Liver (tissue), 9 donors: ENCODE data around the gene KRT33B. TPM values are rescaled to one million over a fixed set of nuclear protein-coding genes. Genes with fewer than 3 reads are reported as not detected.
A peak's percentile ranks its signal among the peaks of the same experiment; 100 is the strongest.

ENCODE experiments used
- DNase-seq: peaks from one replicate; pipeline ENCODE4 v3.0.0-alpha.2; 2017; ENCODE audit warnings: low spot score
- H3K27ac ChIP-seq, 2 donors: one replicate each; pipeline ENCODE4 v1.7.0; 2013; ENCODE audit warnings: inconsistent platforms in 2 of 2, low read length in 2 of 2, control low read depth in 1 of 2, low read depth in 1 of 2, mild to moderate bottlenecking in 1 of 2
- H3K27me3 ChIP-seq, 4 donors: one replicate each; pipeline versions ENCODE4 v1.6.1 to v1.7.0; 2013; ENCODE audit warnings: low read length in 3 of 4, inconsistent platforms in 1 of 4, mild to moderate bottlenecking in 1 of 4, moderate library complexity in 1 of 4; ENCODE audit not compliant: control insufficient read depth in 4 of 4, insufficient read depth in 4 of 4
- H3K36me3 ChIP-seq, 4 donors: one replicate each; pipeline versions ENCODE4 v1.6.1 to v1.7.0; 2013; ENCODE audit warnings: low read length in 3 of 4, mild to moderate bottlenecking in 3 of 4, low read depth in 1 of 4, moderate library complexity in 1 of 4; ENCODE audit not compliant: control insufficient read depth in 4 of 4, insufficient read depth in 3 of 4
- H3K4me1 ChIP-seq, 4 donors: one replicate each; pipeline versions ENCODE4 v1.6.1 to v1.7.0; 2013; ENCODE audit warnings: low read length in 3 of 4, mild to moderate bottlenecking in 3 of 4, moderate library complexity in 1 of 4; ENCODE audit not compliant: control insufficient read depth in 4 of 4, insufficient read depth in 4 of 4
- H3K4me3 ChIP-seq, 3 donors: one replicate each; pipeline versions ENCODE4 v1.6.1 to v1.7.0; 2013; ENCODE audit warnings: low read length in 3 of 3, control low read depth in 1 of 3, low read depth in 1 of 3, mild to moderate bottlenecking in 1 of 3
- H3K9ac ChIP-seq, 2 donors: one replicate each; pipeline ENCODE4 v1.7.0; 2013; ENCODE audit warnings: low read length in 2 of 2, mild to moderate bottlenecking in 2 of 2, moderate library complexity in 2 of 2, control low read depth in 1 of 2, low read depth in 1 of 2
- H3K9me3 ChIP-seq, 4 donors: one replicate each; pipeline versions ENCODE4 v1.6.1 to v1.7.0; 2013; ENCODE audit warnings: low read length in 3 of 4; ENCODE audit not compliant: control insufficient read depth in 4 of 4
- FOXA1 ChIP-seq: IDR thresholded peaks from 2 replicates; pipeline ENCODE4 v1.6.1; 2016; ENCODE audit warnings: antibody characterized with exemption
- FOXA2 ChIP-seq: IDR thresholded peaks from 2 replicates; pipeline ENCODE4 v1.6.1; 2016; ENCODE audit warnings: antibody characterized with exemption
- GABPA ChIP-seq, 2 donors: IDR thresholded peaks in 1 of 2; conservative IDR thresholded peaks in 1 of 2; 2 replicates each; pipeline ENCODE4 v1.6.1; 2016; ENCODE audit warnings: antibody characterized with exemption in 2 of 2, mild to moderate bottlenecking in 1 of 2, moderate library complexity in 1 of 2
- HNF4A ChIP-seq, 2 donors: conservative IDR thresholded peaks; 2 replicates each; pipeline ENCODE4 v1.6.1; 2016; ENCODE audit warnings: antibody characterized with exemption in 2 of 2, mild to moderate bottlenecking in 2 of 2
- HNF4G ChIP-seq: IDR thresholded peaks from 2 replicates; pipeline ENCODE4 v1.6.1; 2016; ENCODE audit warnings: antibody characterized with exemption
- JUND ChIP-seq, 2 donors: IDR thresholded peaks; 2 replicates each; pipeline ENCODE4 v1.6.1; 2016; ENCODE audit warnings: antibody characterized with exemption in 2 of 2
- NR2F2 ChIP-seq: IDR thresholded peaks from 2 replicates; pipeline ENCODE4 v1.6.1; 2016; ENCODE audit warnings: antibody characterized with exemption
- RAD21 ChIP-seq, 2 donors: IDR thresholded peaks; 2 replicates each; pipeline ENCODE4 v1.6.1; 2016; ENCODE audit warnings: antibody characterized with exemption in 2 of 2, mild to moderate bottlenecking in 2 of 2
- RXRA ChIP-seq, 2 donors: IDR thresholded peaks; 2 replicates each; pipeline ENCODE4 v1.6.1; 2017 to 2018; ENCODE audit warnings: antibody characterized with exemption in 2 of 2, mild to moderate bottlenecking in 1 of 2
- SP1 ChIP-seq: IDR thresholded peaks from 2 replicates; pipeline ENCODE4 v1.6.1; 2018; ENCODE audit warnings: antibody characterized with exemption, mild to moderate bottlenecking
- TAF1 ChIP-seq: conservative IDR thresholded peaks from 2 replicates; pipeline ENCODE4 v1.6.1; 2016; ENCODE audit warnings: antibody characterized with exemption, mild to moderate bottlenecking
- YY1 ChIP-seq: IDR thresholded peaks from 2 replicates; pipeline ENCODE4 v1.6.1; 2016; ENCODE audit warnings: antibody characterized with exemption, mild to moderate bottlenecking
- WGBS: extraction: QIAGEN DNeasy Blood & Tissue Kit; methylation state at CpG from one replicate; pipeline ENCODE4 v1.1.7; 2013; 5-methylcytosine and 5-hydroxymethylcytosine counted together
- polyA plus RNA-seq, 2 donors: library from polyadenylated mRNA; stranded (reverse) in 1 of 2; unstranded in 1 of 2; fragments of 200-250 nt in 1 of 2; fragments of >200 nt in 1 of 2; fragmentation: Nextera tagmentation in 1 of 2; extraction: Ambion mirVana in 1 of 2; gene quantifications; one replicate each; pipeline versions ENCODE4 v1.2.1 to v1.2.3, GENCODE V29; 2013 to 2015
- total RNA-seq, 2 donors: library from RNA; depleted of rRNA; stranded (reverse); fragments of >200 nt; gene quantifications; one replicate each; pipeline ENCODE4 v1.2.3, GENCODE V29; 2014
- TF ChIP-seq, protein P1 (sequence below): fragments of 150-350 bp; IDR thresholded peaks from 2 replicates; pipeline ENCODE4 v1.5.1; 2017; ENCODE audit warnings: improper control_type of control experiment, low read depth, low read length; ENCODE audit not compliant: missing input control
- TF ChIP-seq, protein P2 (sequence below): IDR thresholded peaks from 2 replicates; pipeline ENCODE4 v1.6.1; 2016; ENCODE audit warnings: antibody characterized with exemption
- TF ChIP-seq, protein P3 (sequence below): IDR thresholded peaks from 2 replicates; pipeline ENCODE4 v1.6.1; 2016; ENCODE audit warnings: antibody characterized with exemption
- TF ChIP-seq, protein P4 (sequence below): IDR thresholded peaks from 2 replicates; pipeline ENCODE4 v1.6.1; 2016; ENCODE audit warnings: antibody characterized with exemption
- donor health status: healthy.
- donor health status: healthy.
- donor health status: healthy.
- donor health status: healthy.
- donor health status: healthy.

The KRT33B gene
- total and polyA plus RNA-seq, 4 donors = not detected

DNA sequence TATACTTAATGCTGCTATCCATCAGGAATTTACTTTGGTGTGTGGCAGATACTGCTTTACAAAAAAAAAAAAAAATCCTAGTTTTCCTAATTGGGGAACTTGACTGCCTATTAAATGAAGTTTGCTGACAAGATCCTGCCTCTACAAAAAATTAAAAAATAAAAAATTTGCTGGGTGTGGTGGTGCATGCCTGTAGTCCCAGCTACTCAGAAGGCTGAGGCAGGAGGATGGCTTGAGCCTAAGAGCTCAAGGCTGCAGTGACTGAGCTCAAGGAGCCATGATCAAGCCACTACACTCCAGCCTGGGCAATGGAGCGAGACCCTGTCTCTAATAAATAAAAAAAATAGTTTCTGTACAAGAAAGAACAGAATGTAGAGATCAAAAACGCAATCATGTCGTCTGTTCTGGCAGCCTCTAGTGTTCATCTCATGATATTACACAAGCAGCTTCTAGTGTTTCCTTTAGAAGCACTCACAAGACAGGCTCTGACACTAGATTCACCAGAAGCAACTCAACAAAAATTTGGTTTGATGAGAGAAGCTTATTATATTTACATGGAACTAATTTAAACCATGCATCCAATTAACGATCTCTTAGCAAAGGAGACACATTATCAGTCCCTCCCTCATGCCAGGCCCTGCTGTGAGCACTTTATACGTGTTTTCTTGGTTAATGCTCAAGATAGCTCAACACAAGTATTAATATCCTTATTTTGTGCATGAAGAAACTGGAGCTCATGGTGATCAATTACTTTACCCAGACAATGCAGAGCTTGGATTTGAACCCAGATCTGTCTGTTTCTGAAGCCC, 47.3 kb downstream of the KRT33B start:
- Histone ChIP-seq H3K36me3 (no peaks in the 10 kb centered on the region), H3K27ac (no peak overlapping the region), H3K4me3 (no peak overlapping the region), H3K9ac (no peak overlapping the region), H3K4me1 (no peaks in the 10 kb centered on the region), H3K9me3 (peaks cover 0 to 5% (median under 1%) of the 10 kb centered on the region in 4 donors), H3K27me3 (no peaks in the 10 kb centered on the region)
- TF ChIP-seq FOXA1 (no peak), YY1 (no peak), HNF4G (no peak), FOXA2 (no peak), RAD21 (IDR thresholded peaks at IDR 0.05) (peak; percentile 70 to 74), SP1 (no peak), JUND (IDR thresholded peaks at IDR 0.05) (no peak), RXRA (IDR thresholded peaks at IDR 0.05) (no peak), TAF1 (no peak), HNF4A (conservative IDR thresholded peaks at IDR 0.05) (no peak), NR2F2 (no peak), GABPA (IDR thresholded peaks at IDR 0.05 in 1 of 2, conservative IDR thresholded peaks at IDR 0.05 in 1 of 2) (no peak)
- TF ChIP-seq, protein P1, sequence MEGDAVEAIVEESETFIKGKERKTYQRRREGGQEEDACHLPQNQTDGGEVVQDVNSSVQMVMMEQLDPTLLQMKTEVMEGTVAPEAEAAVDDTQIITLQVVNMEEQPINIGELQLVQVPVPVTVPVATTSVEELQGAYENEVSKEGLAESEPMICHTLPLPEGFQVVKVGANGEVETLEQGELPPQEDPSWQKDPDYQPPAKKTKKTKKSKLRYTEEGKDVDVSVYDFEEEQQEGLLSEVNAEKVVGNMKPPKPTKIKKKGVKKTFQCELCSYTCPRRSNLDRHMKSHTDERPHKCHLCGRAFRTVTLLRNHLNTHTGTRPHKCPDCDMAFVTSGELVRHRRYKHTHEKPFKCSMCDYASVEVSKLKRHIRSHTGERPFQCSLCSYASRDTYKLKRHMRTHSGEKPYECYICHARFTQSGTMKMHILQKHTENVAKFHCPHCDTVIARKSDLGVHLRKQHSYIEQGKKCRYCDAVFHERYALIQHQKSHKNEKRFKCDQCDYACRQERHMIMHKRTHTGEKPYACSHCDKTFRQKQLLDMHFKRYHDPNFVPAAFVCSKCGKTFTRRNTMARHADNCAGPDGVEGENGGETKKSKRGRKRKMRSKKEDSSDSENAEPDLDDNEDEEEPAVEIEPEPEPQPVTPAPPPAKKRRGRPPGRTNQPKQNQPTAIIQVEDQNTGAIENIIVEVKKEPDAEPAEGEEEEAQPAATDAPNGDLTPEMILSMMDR = peak; percentile 71
- TF ChIP-seq, protein P2, sequence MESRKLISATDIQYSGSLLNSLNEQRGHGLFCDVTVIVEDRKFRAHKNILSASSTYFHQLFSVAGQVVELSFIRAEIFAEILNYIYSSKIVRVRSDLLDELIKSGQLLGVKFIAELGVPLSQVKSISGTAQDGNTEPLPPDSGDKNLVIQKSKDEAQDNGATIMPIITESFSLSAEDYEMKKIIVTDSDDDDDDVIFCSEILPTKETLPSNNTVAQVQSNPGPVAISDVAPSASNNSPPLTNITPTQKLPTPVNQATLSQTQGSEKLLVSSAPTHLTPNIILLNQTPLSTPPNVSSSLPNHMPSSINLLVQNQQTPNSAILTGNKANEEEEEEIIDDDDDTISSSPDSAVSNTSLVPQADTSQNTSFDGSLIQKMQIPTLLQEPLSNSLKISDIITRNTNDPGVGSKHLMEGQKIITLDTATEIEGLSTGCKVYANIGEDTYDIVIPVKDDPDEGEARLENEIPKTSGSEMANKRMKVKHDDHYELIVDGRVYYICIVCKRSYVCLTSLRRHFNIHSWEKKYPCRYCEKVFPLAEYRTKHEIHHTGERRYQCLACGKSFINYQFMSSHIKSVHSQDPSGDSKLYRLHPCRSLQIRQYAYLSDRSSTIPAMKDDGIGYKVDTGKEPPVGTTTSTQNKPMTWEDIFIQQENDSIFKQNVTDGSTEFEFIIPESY = no peak
- TF ChIP-seq, protein P3, sequence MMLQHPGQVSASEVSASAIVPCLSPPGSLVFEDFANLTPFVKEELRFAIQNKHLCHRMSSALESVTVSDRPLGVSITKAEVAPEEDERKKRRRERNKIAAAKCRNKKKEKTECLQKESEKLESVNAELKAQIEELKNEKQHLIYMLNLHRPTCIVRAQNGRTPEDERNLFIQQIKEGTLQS = no peak
- TF ChIP-seq, protein P4, sequence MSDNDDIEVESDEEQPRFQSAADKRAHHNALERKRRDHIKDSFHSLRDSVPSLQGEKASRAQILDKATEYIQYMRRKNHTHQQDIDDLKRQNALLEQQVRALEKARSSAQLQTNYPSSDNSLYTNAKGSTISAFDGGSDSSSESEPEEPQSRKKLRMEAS = no peak
- WGBS = 32% methylated on average over 5 of the region's 5 CpGs
- no peak for DNase-seq

DNA sequence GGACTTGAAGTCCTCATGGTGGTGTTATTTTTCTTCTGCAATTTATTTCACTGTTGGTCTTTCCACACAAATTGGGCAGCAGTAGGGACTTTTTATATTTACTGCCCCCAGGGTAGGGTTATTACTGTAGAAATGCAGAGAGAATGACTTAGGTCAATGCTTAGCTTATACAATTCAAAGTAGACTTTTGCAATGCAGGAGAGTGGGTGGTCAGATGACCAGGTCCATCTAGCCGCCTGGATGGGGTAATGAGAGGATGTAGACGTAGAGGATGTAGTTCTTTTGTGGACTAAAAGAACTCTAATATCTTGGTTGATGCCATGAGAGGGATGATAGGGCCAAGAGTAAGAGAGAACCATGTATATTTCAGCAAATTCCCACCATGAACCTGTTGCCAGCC, 51.4 kb downstream of the KRT33B start:
- TF ChIP-seq HNF4G = no peak
- no peak for TF ChIP-seq JUND (IDR thresholded peaks at IDR 0.05)
- TF ChIP-seq, protein P1 = no peak
- TF ChIP-seq HNF4A (conservative IDR thresholded peaks at IDR 0.05) = no peak
- no peak for TF ChIP-seq RAD21 (IDR thresholded peaks at IDR 0.05)
- TF ChIP-seq, protein P2 = no peak
- no peak for TF ChIP-seq FOXA1
- TF ChIP-seq, protein P3 = no peak

More for the DNA sequence above, 51.4 kb downstream of the KRT33B start:
- Histone ChIP-seq H3K4me1 (no peaks in the 10 kb centered on the region), H3K9me3 (peaks cover 0 to 5% (median under 1%) of the 10 kb centered on the region in 4 donors), H3K27ac (no peak overlapping the region), H3K36me3 (no peaks in the 10 kb centered on the region), H3K27me3 (no peaks in the 10 kb centered on the region), H3K4me3 (no peak overlapping the region), H3K9ac (no peak overlapping the region)
- no peak for DNase-seq
- WGBS = 60% methylated on average over 2 of the region's 2 CpGs
